ENCODE data around the gene LRRC14B. TPM values are rescaled to one million over a fixed set of nuclear protein-coding genes. Genes with fewer than 3 reads are reported as not detected.

The LRRC14B gene
- total RNA-seq, 1 experiment from 2014 or later: 0.82 TPM

- TF ChIP-seq REST (IDR thresholded peaks at IDR 0.05; ENCODE audit: insufficient read depth in 1 of 2, low read depth in 2 of 2, low read length in 1 of 2): no peak
- no peak for TF ChIP-seq POLR2AphosphoS5 (IDR thresholded peaks at IDR 0.05; ENCODE audit: low read depth, low read length)
- TF ChIP-seq TCF7L2 (IDR thresholded peaks at IDR 0.05; ENCODE audit: low read depth, low read length): no peak
- TF ChIP-seq SIN3A (IDR thresholded peaks at IDR 0.05; ENCODE audit: borderline replicate concordance, insufficient read depth, low read depth, low read length): no peak
- TF ChIP-seq CTCF (IDR thresholded peaks at IDR 0.05): no peak
- Histone ChIP-seq H3K36me3 (ENCODE audit: control insufficient read depth, insufficient read depth, low read length) (no peaks in the 10 kb centered on the region), H3K9me3 (ENCODE audit: control insufficient read depth, insufficient read depth, low read depth, low read length) (no peaks in the 10 kb centered on the region), H3K27ac (ENCODE audit: low read length) (peak overlapping the region; percentile 68), H3K4me3 (ENCODE audit: low read depth in 2 of 2, low read length in 2 of 2) (no peak overlapping the region), H3K27me3 (ENCODE audit: control insufficient read depth, insufficient read depth, low read length) (no peaks in the 10 kb centered on the region), H3K4me1 (ENCODE audit: control insufficient read depth, insufficient read depth, low read length) (peaks cover 50% of the 10 kb centered on the region)
- intact Hi-C loops (cut with micrococcal nuclease; ENCODE audit: unreplicated experiment) (no loop called here), in situ Hi-C loops (cut with HindIII; ENCODE audit: low pct_unique_long_range_greater_than_20kb, low sequenced_read_pairs) (no loop called here)
- ChIA-PET CTCF (no interaction called here), POLR2A (interaction anchor here (0.7 kb wide), 1 partner anchor 1127 kb away, joined by 3 read pairs; no protein-coding TSS in a partner anchor)
- ATAC-seq: peak; percentile 29
- DNase-seq (ENCODE audit: low read depth, low spot score): no peak
- no TSS peak for BruUV-seq (replicated peaks)
These were observed 794 bp upstream of the LRRC14B start for GRCh38 chr5:190366-191035.

- DNase-seq (ENCODE audit: low read depth, low spot score): no peak
- in situ Hi-C loops (cut with HindIII; ENCODE audit: low pct_unique_long_range_greater_than_20kb, low sequenced_read_pairs) (no loop called here), intact Hi-C loops (cut with micrococcal nuclease; ENCODE audit: unreplicated experiment) (no loop called here)
- CTCF ChIA-PET: no interaction called here
- H3K9me3 ChIP-seq (ENCODE audit: control insufficient read depth, insufficient read depth, low read depth, low read length): no peaks in the 10 kb centered on the region
- H3K4me1 ChIP-seq (ENCODE audit: control insufficient read depth, insufficient read depth, low read length): peaks cover 51% of the 10 kb centered on the region
- TF ChIP-seq REST (IDR thresholded peaks at IDR 0.05; ENCODE audit: insufficient read depth in 1 of 2, low read depth in 2 of 2, low read length in 1 of 2): no peak
- no peak for TF ChIP-seq POLR2AphosphoS5 (IDR thresholded peaks at IDR 0.05; ENCODE audit: low read depth, low read length)
- TF ChIP-seq TCF7L2 (IDR thresholded peaks at IDR 0.05; ENCODE audit: low read depth, low read length): no peak
- no peak for TF ChIP-seq CTCF (IDR thresholded peaks at IDR 0.05)
- no peak for TF ChIP-seq SIN3A (IDR thresholded peaks at IDR 0.05; ENCODE audit: borderline replicate concordance, insufficient read depth, low read depth, low read length)
- peak overlapping the region; percentile 48 for H3K27ac ChIP-seq (ENCODE audit: low read length)
- POLR2A ChIA-PET: interaction anchor here (0.9 kb wide), 1 partner anchor 9 kb away, joined by 4 read pairs; no protein-coding TSS in a partner anchor
- no peaks in the 10 kb centered on the region for H3K36me3 ChIP-seq (ENCODE audit: control insufficient read depth, insufficient read depth, low read length)
- BruUV-seq (replicated peaks): no TSS peak
- no peak overlapping the region for H3K4me3 ChIP-seq (ENCODE audit: low read depth in 2 of 2, low read length in 2 of 2)
- no peaks in the 10 kb centered on the region for H3K27me3 ChIP-seq (ENCODE audit: control insufficient read depth, insufficient read depth, low read length)
- no peak for ATAC-seq
These were observed 825 bp downstream of the LRRC14B start for GRCh38 chr5:191949-192690.
